HG03432 (cell line): Measurements from ENCODE around the gene LRP5.

Source experiments
- ATAC-seq: cut with Tn5 transposase; IDR thresholded peaks from one replicate; pipeline ENCODE4 v1.9.1; 2021; ENCODE audit warnings: mild to moderate bottlenecking, moderate library complexity; ENCODE audit not compliant: unreplicated experiment

Gene LRP5

GRCh38 chr11:68345776-68346461 is 33.5 kb downstream of the LRP5 start:
- ATAC-seq: no peak

GRCh38 chr11:68346462-68346790 is 34.0 kb downstream of the LRP5 start:
- no peak for ATAC-seq

GRCh38 chr11:68347345-68347744 is 35.0 kb downstream of the LRP5 start:
- no peak for ATAC-seq

- no peak for ATAC-seq
Observed at GRCh38 chr11:68347841-68348240, 35.5 kb downstream of the LRP5 start.

- no peak for ATAC-seq
Observed at GRCh38 chr11:68349461-68350249, 37.3 kb downstream of the LRP5 start.

GRCh38 chr11:68350759-68351449 is 38.5 kb downstream of the LRP5 start:
- no peak for ATAC-seq

- no peak for ATAC-seq
Observed at GRCh38 chr11:68351450-68352275, 39.3 kb downstream of the LRP5 start.

- ATAC-seq: no peak
Observed at GRCh38 chr11:68352591-68352990, 40.2 kb downstream of the LRP5 start.

GRCh38 chr11:68353118-68353517 is 40.7 kb downstream of the LRP5 start:
- ATAC-seq: no peak

GRCh38 chr11:68353669-68354068 is 41.3 kb downstream of the LRP5 start:
- ATAC-seq: no peak

GRCh38 chr11:68354148-68354872 is 41.9 kb downstream of the LRP5 start:
- ATAC-seq: no peak

- ATAC-seq: no peak
Observed at GRCh38 chr11:68355471-68355870, 43.1 kb downstream of the LRP5 start.

- no peak for ATAC-seq
Observed at GRCh38 chr11:68357568-68357967, 45.2 kb downstream of the LRP5 start.

- no peak for ATAC-seq
Observed at GRCh38 chr11:68358416-68358815, 46.0 kb downstream of the LRP5 start.

- no peak for ATAC-seq
Observed at GRCh38 chr11:68361702-68362101, 49.3 kb downstream of the LRP5 start.

- ATAC-seq: no peak
Observed at GRCh38 chr11:68362801-68363379, 50.5 kb downstream of the LRP5 start.

- ATAC-seq: no peak
Observed at GRCh38 chr11:68363776-68364175, 51.4 kb downstream of the LRP5 start.

- ATAC-seq: no peak
Observed at GRCh38 chr11:68364581-68364980, 52.2 kb downstream of the LRP5 start.

GRCh38 chr11:68365943-68366435 is 53.6 kb downstream of the LRP5 start:
- ATAC-seq: no peak

GRCh38 chr11:68367252-68367651 is 54.9 kb downstream of the LRP5 start:
- no peak for ATAC-seq
